Iris pigment epithelial cell (primary cell): ENCODE measurements around the gene GNB5.
A peak's percentile ranks its signal among the peaks of the same experiment; 100 is the strongest.
"Not testable (repeated sequence)": the region's sequence is repeated elsewhere in the genome, so short reads cannot be mapped to it uniquely, and the experiment has no call there.

Experiments
- DNase-seq: peaks from one replicate; pipeline ENCODE4 v3.0.0-alpha.2; 2011; ENCODE audit warnings: low read depth

The GNB5 gene

GRCh38 chr15:52191207-52191606, at the start of gene GNB5:
TSS of gene GNB5 (minus strand) at chr15:52191392. CDS start at chr15:52184676, 6,716 bp downstream.
- DNase-seq = no peak

GRCh38 chr15:52240166-52240565, 49.0 kb upstream of the GNB5 start:
- DNase-seq = no peak

GRCh38 chr15:52238989-52239525, 47.9 kb upstream of the GNB5 start:
- not testable (repeated sequence) for DNase-seq

GRCh38 chr15:52238149-52238548, 47.0 kb upstream of the GNB5 start:
- no peak for DNase-seq

- peak; percentile 14 for DNase-seq
Observed at GRCh38 chr15:52236013-52236412, 44.8 kb upstream of the GNB5 start.

- DNase-seq = no peak
Observed at GRCh38 chr15:52234596-52235541, 43.7 kb upstream of the GNB5 start.

GRCh38 chr15:52233405-52233804, 42.2 kb upstream of the GNB5 start:
- no peak for DNase-seq

- no peak for DNase-seq
Observed at GRCh38 chr15:52232327-52232726, 41.1 kb upstream of the GNB5 start.

- no peak for DNase-seq
Observed at GRCh38 chr15:52230073-52230472, 38.9 kb upstream of the GNB5 start.

- DNase-seq = peak; percentile 13
Observed at GRCh38 chr15:52228921-52229320, 37.7 kb upstream of the GNB5 start.

GRCh38 chr15:52227456-52227855, 36.3 kb upstream of the GNB5 start:
- peak; percentile 88 for DNase-seq

GRCh38 chr15:52225230-52225629, 34.0 kb upstream of the GNB5 start:
- DNase-seq = no peak

- no peak for DNase-seq
Observed at GRCh38 chr15:52224211-52224610, 33.0 kb upstream of the GNB5 start.

- DNase-seq = no peak
Observed at GRCh38 chr15:52221730-52222129, 30.5 kb upstream of the GNB5 start.

GRCh38 chr15:52220937-52221660, 29.9 kb upstream of the GNB5 start:
- no peak for DNase-seq

- DNase-seq = no peak
Observed at GRCh38 chr15:52220251-52220650, 29.1 kb upstream of the GNB5 start.

- DNase-seq = no peak
Observed at GRCh38 chr15:52218816-52219215, 27.6 kb upstream of the GNB5 start.

- DNase-seq = no peak
Observed at GRCh38 chr15:52218371-52218770, 27.2 kb upstream of the GNB5 start.

- DNase-seq = no peak
Observed at GRCh38 chr15:52217186-52217585, 26.0 kb upstream of the GNB5 start.

GRCh38 chr15:52214553-52214952, 23.4 kb upstream of the GNB5 start:
- DNase-seq = no peak

- DNase-seq = no peak
Observed at GRCh38 chr15:52213206-52213605, 22.0 kb upstream of the GNB5 start.

GRCh38 chr15:52208306-52208946, 17.2 kb upstream of the GNB5 start:
- DNase-seq = peak; percentile 70
